ENCODE measurements around the gene CDH4. TPM values are rescaled to one million over a fixed set of nuclear protein-coding genes. Genes with fewer than 3 reads are reported as not detected.

The CDH4 gene
- total RNA-seq, 1 donor from 2014 or later, result 0.99 TPM

DNA sequence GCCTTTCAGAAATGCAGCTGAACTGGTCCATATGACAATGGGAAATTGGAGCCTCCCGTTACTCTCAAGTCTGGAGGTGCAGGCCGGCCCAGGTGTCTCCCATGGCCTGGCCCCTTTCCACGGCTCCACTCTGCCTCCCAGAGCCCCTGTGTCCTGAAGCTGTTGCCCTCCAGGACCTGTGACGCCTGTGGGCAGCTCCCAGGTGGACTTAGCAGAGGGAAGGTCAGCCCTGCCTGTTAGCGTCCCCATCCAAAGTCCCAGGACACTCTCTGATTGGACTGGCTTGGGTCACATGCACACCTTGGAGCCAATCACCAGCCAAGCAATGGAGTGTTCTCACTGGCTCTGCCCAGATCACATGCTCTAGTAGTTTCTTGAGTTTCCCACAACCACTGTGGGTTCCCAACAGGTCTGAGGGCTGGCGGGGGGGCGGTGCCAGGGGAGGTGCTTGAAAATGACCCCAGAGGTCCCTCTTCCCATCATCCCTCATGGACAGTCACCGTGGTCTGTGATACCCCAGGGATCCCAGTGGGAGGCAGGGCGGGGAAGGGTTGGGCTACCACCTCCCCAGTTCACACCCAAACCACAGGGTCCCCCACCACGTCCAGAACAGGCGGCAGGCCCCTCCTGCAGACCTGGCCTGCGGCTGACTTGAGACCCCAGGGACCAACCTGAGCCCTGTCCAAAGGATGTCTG, 678.1 kb downstream of the CDH4 start:
- Mint-ChIP-seq H3K4me1 (ENCODE audit: low read depth) (peaks cover 11% of the 10 kb centered on the region), H3K27me3 (ENCODE audit: low read depth) (peaks cover 1% of the 10 kb centered on the region), H3K36me3 (ENCODE audit: low read depth) (peaks cover 2% of the 10 kb centered on the region), H3K27ac (ENCODE audit: unreplicated experiment) (no peak overlapping the region), H3K4me3 (ENCODE audit: unreplicated experiment) (no peak overlapping the region), H3K9me3 (ENCODE audit: low read depth) (no peaks in the 10 kb centered on the region)
- TF ChIP-seq, protein P1, sequence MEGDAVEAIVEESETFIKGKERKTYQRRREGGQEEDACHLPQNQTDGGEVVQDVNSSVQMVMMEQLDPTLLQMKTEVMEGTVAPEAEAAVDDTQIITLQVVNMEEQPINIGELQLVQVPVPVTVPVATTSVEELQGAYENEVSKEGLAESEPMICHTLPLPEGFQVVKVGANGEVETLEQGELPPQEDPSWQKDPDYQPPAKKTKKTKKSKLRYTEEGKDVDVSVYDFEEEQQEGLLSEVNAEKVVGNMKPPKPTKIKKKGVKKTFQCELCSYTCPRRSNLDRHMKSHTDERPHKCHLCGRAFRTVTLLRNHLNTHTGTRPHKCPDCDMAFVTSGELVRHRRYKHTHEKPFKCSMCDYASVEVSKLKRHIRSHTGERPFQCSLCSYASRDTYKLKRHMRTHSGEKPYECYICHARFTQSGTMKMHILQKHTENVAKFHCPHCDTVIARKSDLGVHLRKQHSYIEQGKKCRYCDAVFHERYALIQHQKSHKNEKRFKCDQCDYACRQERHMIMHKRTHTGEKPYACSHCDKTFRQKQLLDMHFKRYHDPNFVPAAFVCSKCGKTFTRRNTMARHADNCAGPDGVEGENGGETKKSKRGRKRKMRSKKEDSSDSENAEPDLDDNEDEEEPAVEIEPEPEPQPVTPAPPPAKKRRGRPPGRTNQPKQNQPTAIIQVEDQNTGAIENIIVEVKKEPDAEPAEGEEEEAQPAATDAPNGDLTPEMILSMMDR (IDR thresholded peaks at IDR 0.05), result no peak
- peak; percentile 69 for DNase-seq (ENCODE audit: low spot score)

- H3K4me3 Mint-ChIP-seq (ENCODE audit: unreplicated experiment), result no peak overlapping the region
- TF ChIP-seq, protein P1 (IDR thresholded peaks at IDR 0.05), result no peak
- peaks cover 1% of the 10 kb centered on the region for H3K27me3 Mint-ChIP-seq (ENCODE audit: low read depth)
- H3K9me3 Mint-ChIP-seq (ENCODE audit: low read depth), result no peaks in the 10 kb centered on the region
- peaks cover 2% of the 10 kb centered on the region for H3K4me1 Mint-ChIP-seq (ENCODE audit: low read depth)
- peaks cover 2% of the 10 kb centered on the region for H3K36me3 Mint-ChIP-seq (ENCODE audit: low read depth)
- peak; percentile 85 for DNase-seq (ENCODE audit: low spot score)
- H3K27ac Mint-ChIP-seq (ENCODE audit: unreplicated experiment), result no peak overlapping the region
Observed at GRCh38 chr20:61930776-61931475, 678.9 kb downstream of the CDH4 start.

- Mint-ChIP-seq H3K27me3 (ENCODE audit: low read depth) (peaks cover 1% of the 10 kb centered on the region), H3K4me1 (ENCODE audit: low read depth) (no peaks in the 10 kb centered on the region), H3K27ac (ENCODE audit: unreplicated experiment) (no peak overlapping the region), H3K9me3 (ENCODE audit: low read depth) (no peaks in the 10 kb centered on the region), H3K4me3 (ENCODE audit: unreplicated experiment) (no peak overlapping the region), H3K36me3 (ENCODE audit: low read depth) (peaks cover 2% of the 10 kb centered on the region)
- DNase-seq (ENCODE audit: low spot score), result peak; percentile 54
- TF ChIP-seq, protein P1 (IDR thresholded peaks at IDR 0.05), result no peak
Observed at GRCh38 chr20:61931476-61932198, 679.6 kb downstream of the CDH4 start.

- Mint-ChIP-seq H3K36me3 (ENCODE audit: low read depth) (peaks cover 2% of the 10 kb centered on the region), H3K9me3 (ENCODE audit: low read depth) (no peaks in the 10 kb centered on the region), H3K4me3 (ENCODE audit: unreplicated experiment) (no peak overlapping the region), H3K27me3 (ENCODE audit: low read depth) (peaks cover 1% of the 10 kb centered on the region), H3K27ac (ENCODE audit: unreplicated experiment) (no peak overlapping the region), H3K4me1 (ENCODE audit: low read depth) (no peaks in the 10 kb centered on the region)
- TF ChIP-seq, protein P1 (IDR thresholded peaks at IDR 0.05), result no peak
- DNase-seq (ENCODE audit: low spot score), result peak; percentile 51
Observed at GRCh38 chr20:61932199-61932592, 680.1 kb downstream of the CDH4 start.
